Prostate gland (tissue), 2 donors: ENCODE results near the gene RAD51B. TPM values are rescaled to one million over a fixed set of nuclear protein-coding genes. Genes with fewer than 3 reads are reported as not detected.
A peak's percentile ranks its signal among the peaks of the same experiment; 100 is the strongest.

ENCODE experiments used
- DNase-seq: peaks from one replicate; pipeline ENCODE4 v3.0.0-alpha.2; 2019; ENCODE audit warnings: low spot score
- H3K27ac ChIP-seq, 2 donors: fragments of 200-600 bp; sonication (generic); 2 replicates each; pipeline ENCODE4 v1.5.1; 2017 to 2019
- H3K27me3 ChIP-seq: fragments of 200-600 bp; sonication (generic); replicated peaks from 2 replicates; pipeline ENCODE4 v1.5.1; 2019; ENCODE audit not compliant: insufficient read depth
- H3K36me3 ChIP-seq, 2 donors: fragments of 200-600 bp; sonication (generic); 1 replicate in 1 of 2; 2 replicates in 1 of 2; pipeline versions ENCODE4 v1.5.1 to v1.8.1; 2017 to 2019
- H3K4me1 ChIP-seq: fragments of 200-600 bp; sonication (generic); replicated peaks from 2 replicates; pipeline ENCODE4 v1.5.1; 2019
- H3K4me3 ChIP-seq, 2 donors: fragments of 200-600 bp; sonication (generic); 2 replicates each; pipeline ENCODE4 v1.5.1; 2017 to 2019
- H3K9me3 ChIP-seq: fragments of 200-600 bp; sonication (generic); 2 replicates; pipeline ENCODE4 v1.5.1; 2017
- POLR2A ChIP-seq: fragments of 450-650 bp; IDR thresholded peaks from one replicate; pipeline ENCODE4 v1.6.1; 2016; ENCODE audit warnings: antibody characterized with exemption, mild to moderate bottlenecking
- POLR2AphosphoS5 ChIP-seq: sonication (generic); formaldehyde crosslinking; IDR thresholded peaks from one replicate; pipeline ENCODE4 v1.6.1; 2017; ENCODE audit warnings: antibody characterized with exemption
- WGBS: methylation state at CpG from one replicate; pipeline ENCODE4 v1.1.5; 2018; 5-methylcytosine and 5-hydroxymethylcytosine counted together
- intact Hi-C: fragments of 100-400 bp; cut with DNase I; formaldehyde crosslinking; loops from one replicate; pipeline ENCODE4 v1.14.2; 2022
- total RNA-seq, 2 donors: library from RNA; depleted of rRNA; stranded (reverse); fragments of >200 nt; gene quantifications; one replicate each; pipeline ENCODE4 v1.1.0, GENCODE V29; 2016
- TF ChIP-seq, protein P1 (sequence below), 4 experiments: fragments of 200-600 bp in 2 of 4; fragments of 450-650 bp in 2 of 4; sonication (generic) in 2 of 4; IDR thresholded peaks; 1 replicate in 3 of 4; 2 replicates in 1 of 4; pipeline ENCODE4 v1.5.1; 2016 to 2019; ENCODE audit warnings: antibody characterized with exemption in 4 of 4, mild to moderate bottlenecking in 2 of 4, moderate library complexity in 2 of 4

Gene RAD51B
- total RNA-seq, 2 donors from 2014 or later = 14.9 to 35.8 TPM

DNA sequence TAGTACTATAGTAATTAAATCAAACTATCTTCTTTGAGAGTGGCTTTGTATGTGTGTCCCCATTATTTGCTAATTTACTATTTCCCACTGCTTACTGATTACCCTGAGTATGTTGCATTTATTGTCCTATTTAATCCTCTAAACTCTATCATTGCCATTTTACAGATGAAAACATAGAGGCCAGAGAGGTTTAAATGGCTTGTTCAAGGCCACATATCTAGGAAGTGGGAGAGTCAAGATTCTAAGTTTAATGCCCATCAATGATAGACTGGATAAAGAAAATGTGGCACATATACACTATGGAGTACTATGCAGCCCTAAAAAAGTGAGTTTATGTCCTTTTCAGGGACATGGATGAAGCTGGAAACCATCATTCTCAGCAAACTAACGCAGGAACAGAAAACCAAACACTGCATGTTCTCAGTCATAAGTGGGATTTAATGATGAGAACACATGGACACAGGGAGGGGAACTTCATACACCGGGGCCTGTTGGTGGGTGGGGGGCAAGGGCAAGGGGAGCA, 553.6 kb downstream of the RAD51B start:
- H3K36me3 ChIP-seq = no peaks in the 10 kb centered on the region
- H3K27ac ChIP-seq = no peak overlapping the region
- 93% methylated on average over 2 of the region's 2 CpGs for WGBS
- no peaks in the 10 kb centered on the region for H3K9me3 ChIP-seq
- TF ChIP-seq, protein P1, sequence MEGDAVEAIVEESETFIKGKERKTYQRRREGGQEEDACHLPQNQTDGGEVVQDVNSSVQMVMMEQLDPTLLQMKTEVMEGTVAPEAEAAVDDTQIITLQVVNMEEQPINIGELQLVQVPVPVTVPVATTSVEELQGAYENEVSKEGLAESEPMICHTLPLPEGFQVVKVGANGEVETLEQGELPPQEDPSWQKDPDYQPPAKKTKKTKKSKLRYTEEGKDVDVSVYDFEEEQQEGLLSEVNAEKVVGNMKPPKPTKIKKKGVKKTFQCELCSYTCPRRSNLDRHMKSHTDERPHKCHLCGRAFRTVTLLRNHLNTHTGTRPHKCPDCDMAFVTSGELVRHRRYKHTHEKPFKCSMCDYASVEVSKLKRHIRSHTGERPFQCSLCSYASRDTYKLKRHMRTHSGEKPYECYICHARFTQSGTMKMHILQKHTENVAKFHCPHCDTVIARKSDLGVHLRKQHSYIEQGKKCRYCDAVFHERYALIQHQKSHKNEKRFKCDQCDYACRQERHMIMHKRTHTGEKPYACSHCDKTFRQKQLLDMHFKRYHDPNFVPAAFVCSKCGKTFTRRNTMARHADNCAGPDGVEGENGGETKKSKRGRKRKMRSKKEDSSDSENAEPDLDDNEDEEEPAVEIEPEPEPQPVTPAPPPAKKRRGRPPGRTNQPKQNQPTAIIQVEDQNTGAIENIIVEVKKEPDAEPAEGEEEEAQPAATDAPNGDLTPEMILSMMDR (IDR thresholded peaks at IDR 0.05) = no peak
- no peak for TF ChIP-seq POLR2AphosphoS5
- TF ChIP-seq POLR2A = no peak
- no peak overlapping the region for H3K4me3 ChIP-seq
- H3K4me1 ChIP-seq = no peaks in the 10 kb centered on the region
- intact Hi-C loops = no loop called here
- no peaks in the 10 kb centered on the region for H3K27me3 ChIP-seq
- no peak for DNase-seq

DNA sequence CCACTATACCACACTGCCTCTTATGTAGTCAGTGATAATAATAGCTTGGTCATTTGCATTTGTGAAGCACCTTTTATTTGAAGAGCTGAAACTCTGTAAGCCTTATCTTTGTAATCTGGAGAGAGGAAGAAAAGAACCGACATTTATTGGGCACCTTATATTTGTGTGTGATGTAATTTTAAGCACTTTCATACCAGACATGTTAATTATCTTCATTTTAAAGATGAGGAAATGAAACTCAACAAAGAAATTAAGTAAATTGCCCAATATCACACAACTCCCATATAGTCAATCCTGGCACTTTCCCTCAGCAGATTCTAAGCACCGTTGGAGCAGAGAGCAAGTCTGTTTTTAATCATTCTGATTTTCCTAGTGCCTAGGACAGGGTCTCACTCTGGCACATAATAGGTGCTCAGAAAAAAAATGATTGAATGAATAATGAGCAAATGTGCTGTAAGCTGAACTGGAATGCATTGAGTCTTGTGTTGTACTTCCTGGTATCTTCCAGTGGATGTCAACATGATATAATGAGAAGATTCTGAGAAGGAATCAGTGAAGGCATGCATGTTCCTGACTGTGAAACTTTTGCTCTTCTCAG, 554.4 kb downstream of the RAD51B start:
- Histone ChIP-seq H3K27me3 (no peaks in the 10 kb centered on the region), H3K4me1 (no peaks in the 10 kb centered on the region), H3K9me3 (no peaks in the 10 kb centered on the region), H3K27ac (no peak overlapping the region), H3K36me3 (no peaks in the 10 kb centered on the region), H3K4me3 (no peak overlapping the region)
- TF ChIP-seq, protein P1 (IDR thresholded peaks at IDR 0.05) = no peak
- TF ChIP-seq POLR2AphosphoS5 (no peak), POLR2A (no peak)
- intact Hi-C loops = no loop called here
- DNase-seq = no peak
- 39% methylated on average over 2 of the region's 2 CpGs for WGBS

DNA sequence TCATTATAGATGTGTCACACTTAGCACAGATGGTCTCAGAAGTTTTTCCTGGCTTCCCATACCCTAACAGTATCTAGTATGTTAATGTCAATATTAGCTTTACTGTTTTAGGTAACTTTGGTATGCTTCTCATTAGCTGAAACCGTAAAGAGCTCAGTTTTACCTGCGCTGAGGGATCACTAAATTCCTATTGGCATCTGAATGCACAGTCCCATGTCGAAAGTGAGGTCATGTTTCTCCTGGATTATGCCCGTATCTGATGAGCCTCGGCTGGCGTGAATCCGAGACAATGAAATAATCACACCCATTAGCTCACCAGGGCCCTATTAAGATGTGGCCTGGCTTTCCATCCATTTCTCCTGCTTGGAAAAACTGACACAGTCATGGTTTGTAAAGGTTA, 555.1 kb downstream of the RAD51B start:
- TF ChIP-seq, protein P1 (IDR thresholded peaks at IDR 0.05) = no peak
- TF ChIP-seq POLR2AphosphoS5 = no peak
- no peak for TF ChIP-seq POLR2A
- H3K9me3 ChIP-seq = no peaks in the 10 kb centered on the region
- H3K36me3 ChIP-seq = no peaks in the 10 kb centered on the region
- no peak overlapping the region for H3K4me3 ChIP-seq
- intact Hi-C loops = no loop called here
- no peaks in the 10 kb centered on the region for H3K4me1 ChIP-seq
- DNase-seq = no peak
- H3K27me3 ChIP-seq = no peaks in the 10 kb centered on the region
- 75% methylated on average over 7 of the region's 7 CpGs for WGBS
- H3K27ac ChIP-seq = no peak overlapping the region

DNA sequence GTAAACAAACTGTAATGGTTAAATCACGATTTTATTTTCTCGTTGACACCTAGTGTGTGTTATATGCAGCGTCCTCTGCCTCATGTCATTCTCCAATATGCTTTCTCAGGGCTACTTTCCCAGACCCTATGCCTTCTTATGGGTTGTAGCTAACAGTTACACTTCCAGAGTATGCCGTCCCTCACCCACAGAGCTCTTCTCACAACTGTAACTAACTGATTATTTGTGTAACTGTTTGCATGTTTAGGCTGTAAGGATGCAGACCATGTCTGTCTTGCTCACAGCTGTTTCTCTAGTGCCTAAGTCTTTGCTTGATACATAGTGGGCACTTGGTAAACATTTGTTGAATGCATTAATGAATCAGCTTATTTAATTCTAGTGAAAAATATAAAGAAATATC, 555.8 kb downstream of the RAD51B start:
- Histone ChIP-seq H3K36me3 (no peaks in the 10 kb centered on the region), H3K27ac (peak overlapping the region in 1 of 2 donors; percentile 6), H3K4me1 (no peaks in the 10 kb centered on the region), H3K4me3 (no peak overlapping the region), H3K27me3 (no peaks in the 10 kb centered on the region), H3K9me3 (no peaks in the 10 kb centered on the region)
- intact Hi-C loops = no loop called here
- TF ChIP-seq, protein P1 (IDR thresholded peaks at IDR 0.05) = no peak
- TF ChIP-seq POLR2AphosphoS5 (no peak), POLR2A (no peak)
- no peak for DNase-seq
- WGBS = 87% methylated on average over 4 of the region's 4 CpGs

DNA sequence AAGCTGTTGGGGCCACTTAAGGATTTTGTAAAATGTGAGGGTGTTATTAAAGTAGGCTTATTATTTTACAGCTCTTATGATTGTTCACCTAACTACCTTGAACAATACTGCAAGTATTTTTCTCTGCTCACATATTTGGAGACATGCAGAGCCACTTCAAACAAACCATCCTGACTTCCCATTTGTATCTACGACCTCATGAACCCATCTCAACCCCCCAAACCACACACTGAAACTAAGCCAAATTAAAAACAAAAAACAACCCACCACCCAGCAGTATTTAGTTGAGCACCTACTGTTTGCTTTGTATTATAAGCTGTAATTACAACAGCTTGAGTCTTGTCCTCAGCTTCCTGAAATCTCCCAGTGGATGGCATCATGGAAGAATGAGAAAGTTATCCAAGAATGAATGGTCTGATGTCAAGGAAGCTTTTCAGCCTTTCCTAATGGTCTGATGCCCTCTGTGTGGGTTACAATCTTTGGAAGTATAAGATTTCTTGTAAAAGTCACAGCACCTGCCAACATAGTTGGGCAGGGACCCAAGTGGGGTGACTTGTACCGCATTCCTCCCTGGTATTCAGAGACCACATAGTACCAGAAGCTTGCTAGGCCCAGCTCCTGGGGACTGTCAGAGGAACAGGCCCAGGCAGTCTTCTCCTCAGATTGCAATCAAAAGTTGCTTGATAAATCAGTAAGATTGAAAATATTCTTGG, 556.6 kb downstream of the RAD51B start:
- no peaks in the 10 kb centered on the region for H3K9me3 ChIP-seq
- 59% methylated on average over 2 of the region's 2 CpGs for WGBS
- intact Hi-C loops = no loop called here
- no peaks in the 10 kb centered on the region for H3K4me1 ChIP-seq
- peak overlapping the region; percentile 6 to 18 for H3K27ac ChIP-seq
- H3K4me3 ChIP-seq = no peak overlapping the region
- no peaks in the 10 kb centered on the region for H3K36me3 ChIP-seq
- TF ChIP-seq POLR2AphosphoS5 (peak; percentile 57), POLR2A (no peak)
- no peaks in the 10 kb centered on the region for H3K27me3 ChIP-seq
- peak; percentile 73 for DNase-seq
